NB4 (cell line): ENCODE results near the gene CCR5.
A peak's percentile ranks its signal among the peaks of the same experiment; 100 is the strongest.

ENCODE experiments used
- DNase-seq: peaks from one replicate; pipeline ENCODE4 v3.0.0; 2010; ENCODE audit warnings: low read depth
- H3K4me3 ChIP-seq: one replicate; pipeline ENCODE4 v1.5.1; 2011; ENCODE audit warnings: mild to moderate bottlenecking, low read depth, low read length, moderate library complexity
- MYC ChIP-seq: IDR thresholded peaks from 2 replicates; pipeline ENCODE4 v1.6.1; 2011; ENCODE audit warnings: low read depth, low read length
- POLR2A ChIP-seq: IDR thresholded peaks from 2 replicates; pipeline ENCODE4 v1.6.1; 2011; ENCODE audit warnings: mild to moderate bottlenecking; ENCODE audit not compliant: insufficient read length; ENCODE audit errors: extremely low read depth
- TF ChIP-seq, protein P1 (sequence below): IDR thresholded peaks from one replicate; pipeline ENCODE4 v1.5.1; 2012; ENCODE audit warnings: low read depth, low read length
- TF ChIP-seq, protein P2 (sequence below): IDR thresholded peaks from 2 replicates; pipeline ENCODE4 v1.6.1; 2011; ENCODE audit warnings: low read depth, low read length

CCR5 gene

DNA sequence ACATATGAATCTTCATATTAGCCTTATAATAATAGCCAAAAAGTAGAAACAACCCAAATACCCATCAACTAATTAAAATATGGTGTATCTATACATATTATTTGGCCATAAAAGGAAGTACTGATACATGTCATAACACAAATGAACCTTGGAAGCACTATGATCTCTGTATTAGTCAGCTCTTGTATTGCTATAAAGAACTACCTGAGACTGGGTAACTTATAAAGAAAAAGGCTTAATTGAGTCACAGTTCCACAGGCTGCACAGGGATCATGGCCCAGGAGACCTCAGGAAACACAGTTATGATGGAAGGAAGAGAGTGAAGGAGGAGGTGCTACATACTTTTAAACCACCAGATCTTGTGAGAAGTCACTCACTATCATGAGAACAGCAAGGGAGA, 32.8 kb upstream of the CCR5 start:
- no peak overlapping the region for H3K4me3 ChIP-seq
- DNase-seq: no peak
- TF ChIP-seq, protein P1, sequence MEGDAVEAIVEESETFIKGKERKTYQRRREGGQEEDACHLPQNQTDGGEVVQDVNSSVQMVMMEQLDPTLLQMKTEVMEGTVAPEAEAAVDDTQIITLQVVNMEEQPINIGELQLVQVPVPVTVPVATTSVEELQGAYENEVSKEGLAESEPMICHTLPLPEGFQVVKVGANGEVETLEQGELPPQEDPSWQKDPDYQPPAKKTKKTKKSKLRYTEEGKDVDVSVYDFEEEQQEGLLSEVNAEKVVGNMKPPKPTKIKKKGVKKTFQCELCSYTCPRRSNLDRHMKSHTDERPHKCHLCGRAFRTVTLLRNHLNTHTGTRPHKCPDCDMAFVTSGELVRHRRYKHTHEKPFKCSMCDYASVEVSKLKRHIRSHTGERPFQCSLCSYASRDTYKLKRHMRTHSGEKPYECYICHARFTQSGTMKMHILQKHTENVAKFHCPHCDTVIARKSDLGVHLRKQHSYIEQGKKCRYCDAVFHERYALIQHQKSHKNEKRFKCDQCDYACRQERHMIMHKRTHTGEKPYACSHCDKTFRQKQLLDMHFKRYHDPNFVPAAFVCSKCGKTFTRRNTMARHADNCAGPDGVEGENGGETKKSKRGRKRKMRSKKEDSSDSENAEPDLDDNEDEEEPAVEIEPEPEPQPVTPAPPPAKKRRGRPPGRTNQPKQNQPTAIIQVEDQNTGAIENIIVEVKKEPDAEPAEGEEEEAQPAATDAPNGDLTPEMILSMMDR: no peak
- no peak for TF ChIP-seq POLR2A
- TF ChIP-seq, protein P2, sequence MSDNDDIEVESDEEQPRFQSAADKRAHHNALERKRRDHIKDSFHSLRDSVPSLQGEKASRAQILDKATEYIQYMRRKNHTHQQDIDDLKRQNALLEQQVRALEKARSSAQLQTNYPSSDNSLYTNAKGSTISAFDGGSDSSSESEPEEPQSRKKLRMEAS: no peak
- TF ChIP-seq MYC: no peak

DNA sequence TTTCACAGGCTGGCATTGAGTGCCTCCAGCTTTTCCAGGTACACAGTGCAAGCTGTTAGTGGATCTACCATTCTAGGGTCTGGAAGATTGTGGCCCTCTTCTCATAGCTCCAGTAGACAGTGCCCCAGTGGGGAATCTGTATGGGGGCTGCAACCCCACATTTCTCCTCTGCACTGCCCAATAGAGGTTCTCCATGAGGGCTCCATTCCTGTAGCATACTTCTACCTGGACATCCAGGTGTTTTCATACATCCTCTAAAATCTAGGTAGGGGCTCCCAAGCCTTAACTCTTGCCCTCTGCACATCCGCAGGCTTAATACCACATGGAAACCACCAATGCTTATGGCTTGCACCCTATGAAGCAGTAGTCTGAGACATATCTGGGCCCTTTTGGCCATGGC, 31.9 kb upstream of the CCR5 start:
- no peak for DNase-seq
- TF ChIP-seq, protein P1: no peak
- TF ChIP-seq, protein P2: no peak
- TF ChIP-seq MYC: no peak
- no peak overlapping the region for H3K4me3 ChIP-seq

DNA sequence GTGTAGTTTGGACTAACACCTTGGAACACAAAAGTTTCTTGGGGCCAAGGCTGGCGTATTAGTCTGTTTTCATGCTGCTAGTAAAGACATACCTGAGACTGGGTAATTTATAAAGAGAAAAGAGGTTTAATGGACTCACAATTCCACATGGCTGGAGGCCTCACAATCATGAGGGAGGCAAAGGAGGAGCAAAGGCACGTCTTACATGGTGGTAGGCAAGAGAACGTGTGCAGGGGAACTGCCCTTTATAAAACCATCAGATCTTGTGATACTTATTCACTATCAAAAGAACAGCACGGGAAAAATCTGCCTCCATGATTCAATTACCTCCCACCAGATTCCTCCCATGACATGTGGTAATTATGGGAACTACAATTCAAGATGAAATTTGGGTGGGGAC, 26.3 kb upstream of the CCR5 start:
- no peak overlapping the region for H3K4me3 ChIP-seq
- TF ChIP-seq POLR2A: no peak
- TF ChIP-seq MYC: no peak
- TF ChIP-seq, protein P1: no peak
- TF ChIP-seq, protein P2: no peak
- no peak for DNase-seq

DNA sequence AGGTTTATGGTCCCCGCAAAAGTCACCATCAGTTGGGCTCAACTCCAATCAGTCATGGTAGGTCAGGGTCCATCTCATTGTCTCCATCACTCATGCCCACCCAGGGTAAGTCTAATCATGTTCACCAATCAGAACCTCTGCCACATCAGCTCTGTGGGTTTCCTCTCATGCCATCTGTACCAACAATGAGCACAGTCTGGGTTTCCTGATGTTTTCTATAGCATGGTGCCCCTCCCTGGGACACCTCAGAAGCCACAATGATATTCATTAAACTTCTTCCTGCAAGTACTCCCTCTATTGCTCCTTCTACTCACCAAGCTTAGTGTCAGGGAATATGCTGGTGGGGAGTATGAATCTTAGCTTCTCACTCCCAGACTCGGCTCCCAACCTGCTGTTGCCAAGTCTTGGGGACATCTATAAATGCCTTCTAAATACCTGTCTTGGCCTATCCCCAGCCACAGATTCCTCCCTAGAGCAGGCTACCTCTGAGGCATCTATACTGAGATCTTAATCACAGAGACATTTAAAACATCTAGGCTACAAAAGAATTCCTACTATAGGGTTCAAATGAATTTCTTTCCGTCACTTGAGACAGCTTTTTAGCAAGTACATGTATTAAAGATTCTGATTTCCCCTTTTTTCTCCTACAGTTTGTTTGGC, 21.8 kb upstream of the CCR5 start:
- H3K4me3 ChIP-seq: no peak overlapping the region
- TF ChIP-seq, protein P1: no peak
- TF ChIP-seq, protein P2: no peak
- TF ChIP-seq POLR2A (no peak), MYC (no peak)
- no peak for DNase-seq

DNA sequence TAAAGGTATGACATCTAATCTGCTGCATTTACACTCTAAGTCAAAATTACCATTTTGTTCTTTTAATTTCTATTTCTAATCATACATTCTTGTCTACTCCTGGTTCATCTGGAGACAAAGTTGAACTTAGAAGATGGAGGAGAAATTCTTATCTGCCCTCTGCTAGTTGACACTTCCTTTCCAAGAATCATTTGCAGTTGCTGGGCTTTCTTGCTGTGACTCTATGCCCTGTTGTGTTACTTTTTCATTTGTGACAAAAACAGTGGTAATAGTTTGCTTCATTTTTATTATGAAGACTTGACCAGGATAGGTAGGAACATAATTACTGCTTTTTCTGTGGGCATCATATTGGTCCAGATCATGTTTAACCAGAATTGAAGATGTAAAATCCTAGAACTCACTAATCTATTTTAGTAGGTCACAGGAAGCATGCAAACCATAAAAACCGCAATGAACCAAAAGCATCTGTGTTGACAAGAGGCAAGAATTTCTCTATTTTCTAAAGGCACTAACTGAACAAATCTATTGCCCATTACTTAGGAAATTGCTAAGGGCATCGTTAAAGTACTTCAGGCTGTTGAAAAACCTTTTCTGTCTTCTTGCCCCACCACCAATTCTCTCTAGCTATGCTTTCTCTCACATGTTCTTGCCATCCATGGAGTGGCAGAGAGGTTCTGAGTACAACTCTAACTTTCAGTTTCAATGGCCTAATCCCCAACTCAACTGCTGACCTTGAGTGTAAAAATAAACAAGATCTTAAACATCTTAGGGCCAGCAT, 21.1 kb upstream of the CCR5 start:
- DNase-seq: peak; percentile 71
- TF ChIP-seq POLR2A (no peak), MYC (no peak)
- TF ChIP-seq, protein P2: no peak
- TF ChIP-seq, protein P1: no peak
- no peak overlapping the region for H3K4me3 ChIP-seq
